Adrenal gland (tissue), 5 donors: ENCODE data around the gene MKRN1.

Experiments used
- CTCF ChIP-seq, 6 experiments: fragments of 450-650 bp in 4 of 6; fragments of 200-600 bp in 2 of 6; sonication (generic) in 1 of 6; IDR thresholded peaks; 1 replicate in 5 of 6; 2 replicates in 1 of 6; pipeline versions ENCODE4 v1.5.1 to v1.8.0; 2016 to 2021; ENCODE audit warnings: antibody characterized with exemption in 6 of 6, mild to moderate bottlenecking in 2 of 6, moderate library complexity in 1 of 6
- POLR2A ChIP-seq, 2 donors: fragments of 450-650 bp; IDR thresholded peaks; one replicate each; pipeline ENCODE4 v1.6.1; 2017; ENCODE audit warnings: antibody characterized with exemption in 2 of 2, mild to moderate bottlenecking in 2 of 2, moderate library complexity in 1 of 2
- donor health status: DM: no; HTN: no; CAD: no.

DNA sequence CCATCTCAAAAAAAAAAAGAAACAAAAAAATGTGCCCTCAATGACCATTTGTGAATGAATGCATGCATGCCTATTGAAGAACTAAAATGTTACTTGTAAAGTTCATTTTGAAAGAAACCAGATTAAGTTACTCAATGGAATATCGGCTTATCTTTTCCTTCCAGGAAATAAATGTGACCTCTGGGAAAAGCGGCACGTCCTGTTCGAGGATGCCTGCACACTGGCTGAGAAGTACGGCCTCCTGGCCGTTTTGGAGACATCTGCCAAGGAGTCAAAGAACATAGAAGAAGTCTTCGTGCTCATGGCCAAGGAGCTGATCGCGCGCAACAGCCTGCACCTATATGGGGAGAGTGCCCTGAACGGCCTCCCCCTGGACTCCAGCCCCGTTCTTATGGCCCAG, 53.6 kb downstream of the MKRN1 start:
- TF ChIP-seq POLR2A (IDR thresholded peaks at IDR 0.05): no peak
- TF ChIP-seq CTCF (IDR thresholded peaks at IDR 0.05): no peak
